GM20000 (cell line): ENCODE results near the gene CHD2.

ENCODE experiments used
- DNase-seq: peaks from one replicate; pipeline ENCODE4 v3.0.0; 2012; ENCODE audit warnings: low spot score
- TF ChIP-seq, protein P1 (sequence below): IDR thresholded peaks from 2 replicates; pipeline ENCODE4 v1.5.1; 2012; ENCODE audit warnings: mild to moderate bottlenecking, control low read depth; ENCODE audit errors: extremely low read depth, missing control alignments

The CHD2 gene

GRCh38 chr15:92968926-92969651 is 69.0 kb downstream of the CHD2 start:
- TF ChIP-seq, protein P1, sequence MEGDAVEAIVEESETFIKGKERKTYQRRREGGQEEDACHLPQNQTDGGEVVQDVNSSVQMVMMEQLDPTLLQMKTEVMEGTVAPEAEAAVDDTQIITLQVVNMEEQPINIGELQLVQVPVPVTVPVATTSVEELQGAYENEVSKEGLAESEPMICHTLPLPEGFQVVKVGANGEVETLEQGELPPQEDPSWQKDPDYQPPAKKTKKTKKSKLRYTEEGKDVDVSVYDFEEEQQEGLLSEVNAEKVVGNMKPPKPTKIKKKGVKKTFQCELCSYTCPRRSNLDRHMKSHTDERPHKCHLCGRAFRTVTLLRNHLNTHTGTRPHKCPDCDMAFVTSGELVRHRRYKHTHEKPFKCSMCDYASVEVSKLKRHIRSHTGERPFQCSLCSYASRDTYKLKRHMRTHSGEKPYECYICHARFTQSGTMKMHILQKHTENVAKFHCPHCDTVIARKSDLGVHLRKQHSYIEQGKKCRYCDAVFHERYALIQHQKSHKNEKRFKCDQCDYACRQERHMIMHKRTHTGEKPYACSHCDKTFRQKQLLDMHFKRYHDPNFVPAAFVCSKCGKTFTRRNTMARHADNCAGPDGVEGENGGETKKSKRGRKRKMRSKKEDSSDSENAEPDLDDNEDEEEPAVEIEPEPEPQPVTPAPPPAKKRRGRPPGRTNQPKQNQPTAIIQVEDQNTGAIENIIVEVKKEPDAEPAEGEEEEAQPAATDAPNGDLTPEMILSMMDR: no peak
- no peak for DNase-seq

DNA sequence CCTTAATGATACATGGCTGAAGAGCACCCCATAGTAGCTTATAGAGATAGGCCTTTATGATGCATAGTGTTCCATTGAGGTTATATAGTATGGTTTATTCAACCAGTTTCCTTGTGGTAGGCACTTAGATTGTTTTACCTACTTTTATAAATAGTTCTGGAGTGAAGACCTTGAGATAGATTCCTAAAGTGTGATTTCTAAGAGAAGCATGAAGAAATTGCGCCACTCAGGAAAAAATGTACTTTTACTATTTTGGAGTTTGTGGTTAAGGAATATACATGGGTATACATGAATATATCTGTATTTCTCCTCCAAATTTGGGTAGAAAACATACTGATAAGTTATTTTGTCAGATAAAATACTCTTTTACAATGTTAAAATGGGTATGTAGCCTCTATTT is 70.5 kb downstream of the CHD2 start:
- TF ChIP-seq, protein P1: no peak
- no peak for DNase-seq

DNA sequence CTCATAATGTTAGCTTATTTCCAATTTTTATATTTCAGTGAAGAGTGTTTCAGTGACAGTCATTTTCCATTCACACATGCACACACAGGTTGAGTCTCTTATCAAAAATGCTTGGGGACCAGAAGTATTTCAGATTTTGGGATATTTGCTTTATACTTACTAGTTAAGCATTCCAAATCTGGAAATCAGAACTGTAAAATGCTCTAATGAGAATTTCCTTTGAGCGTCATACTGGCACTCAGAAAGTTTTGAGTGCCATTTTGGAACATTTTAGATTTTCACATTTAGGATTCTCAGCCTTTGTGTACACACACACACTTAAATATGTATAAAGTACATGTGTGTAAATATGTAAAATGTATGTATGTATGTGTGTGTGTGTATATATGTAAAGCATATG is 71.0 kb downstream of the CHD2 start:
- TF ChIP-seq, protein P1: no peak
- DNase-seq: no peak

GRCh38 chr15:92971713-92972112 is 71.6 kb downstream of the CHD2 start:
- TF ChIP-seq, protein P1: no peak
- DNase-seq: no peak

DNA sequence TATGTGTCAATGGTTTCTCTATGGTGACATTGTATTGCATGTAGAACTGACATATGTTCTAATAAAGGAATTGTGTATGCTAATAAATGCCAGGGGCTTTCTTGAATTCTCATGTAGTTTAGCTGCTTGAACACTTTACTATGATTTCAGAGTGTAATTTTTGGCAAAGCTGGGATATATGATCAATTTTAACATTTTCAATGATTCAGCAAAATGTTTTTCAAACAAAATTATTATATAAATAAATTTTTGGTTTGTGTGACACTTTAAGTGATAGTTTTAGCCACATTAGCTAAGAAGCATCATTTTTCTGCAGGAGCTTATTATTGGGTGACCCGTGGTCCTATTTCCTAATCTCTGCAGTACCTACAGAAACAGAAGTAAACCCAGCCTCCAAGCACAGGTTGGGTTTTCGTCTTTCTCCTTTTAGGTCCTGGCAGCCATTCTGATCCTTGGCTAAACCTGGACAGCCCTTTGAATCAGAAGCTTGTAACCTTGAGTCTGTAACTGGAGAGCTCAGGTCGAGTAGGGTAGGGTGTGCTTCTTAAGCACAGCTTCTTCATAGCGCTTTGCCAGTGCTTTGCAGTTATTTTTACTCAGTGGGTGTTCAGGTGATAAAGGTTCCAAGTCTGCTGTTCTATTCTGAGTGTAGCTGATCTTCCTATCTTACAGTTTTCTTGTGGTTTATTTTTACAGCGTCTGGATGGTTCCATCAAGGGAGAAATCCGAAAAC is 74.2 kb downstream of the CHD2 start:
- DNase-seq: no peak
- TF ChIP-seq, protein P1: no peak

- DNase-seq: no peak
- TF ChIP-seq, protein P1: no peak
Measured at GRCh38 chr15:92979011-92979701, 79.0 kb downstream of the CHD2 start.

DNA sequence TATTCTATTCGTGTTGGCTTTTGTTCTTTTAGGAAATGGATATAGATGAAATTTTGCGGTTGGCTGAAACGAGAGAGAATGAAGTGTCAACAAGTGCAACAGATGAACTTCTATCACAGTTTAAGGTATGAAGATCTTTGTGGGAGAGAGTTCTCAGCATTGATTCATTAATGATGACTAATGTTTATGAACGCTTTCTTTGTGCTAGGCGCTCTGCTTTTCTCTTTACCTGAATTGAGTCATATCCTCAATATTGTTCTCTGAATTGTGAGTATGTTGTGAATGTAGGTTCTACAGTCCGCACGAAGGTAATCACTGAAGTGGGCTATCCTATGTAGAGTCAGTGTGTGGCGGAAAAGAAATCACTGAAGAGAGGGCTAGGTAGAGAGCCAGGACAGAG is 81.2 kb downstream of the CHD2 start:
- no peak for DNase-seq
- TF ChIP-seq, protein P1: no peak
